Astrocyte of the spinal cord (primary cell): Measurements from ENCODE around the gene CRCP.

Source experiments
- DNase-seq: peaks from one replicate; pipeline ENCODE4 v3.0.0; 2011; ENCODE audit warnings: low read depth, low spot score
- H3K4me3 ChIP-seq: 2 replicates; pipeline ENCODE4 v1.5.1; 2011; ENCODE audit warnings: low read depth, mild to moderate bottlenecking, low read length, moderate library complexity
- CTCF ChIP-seq: IDR thresholded peaks from 2 replicates; pipeline ENCODE4 v1.5.1; 2012; ENCODE audit warnings: low read depth, mild to moderate bottlenecking, low read length, inconsistent platforms
- in situ Hi-C: cut with HindIII; loops from 2 replicates; pipeline ENCODE4 v1.10.0; 2017; ENCODE audit warnings: low sequenced_read_pairs

Gene CRCP

DNA sequence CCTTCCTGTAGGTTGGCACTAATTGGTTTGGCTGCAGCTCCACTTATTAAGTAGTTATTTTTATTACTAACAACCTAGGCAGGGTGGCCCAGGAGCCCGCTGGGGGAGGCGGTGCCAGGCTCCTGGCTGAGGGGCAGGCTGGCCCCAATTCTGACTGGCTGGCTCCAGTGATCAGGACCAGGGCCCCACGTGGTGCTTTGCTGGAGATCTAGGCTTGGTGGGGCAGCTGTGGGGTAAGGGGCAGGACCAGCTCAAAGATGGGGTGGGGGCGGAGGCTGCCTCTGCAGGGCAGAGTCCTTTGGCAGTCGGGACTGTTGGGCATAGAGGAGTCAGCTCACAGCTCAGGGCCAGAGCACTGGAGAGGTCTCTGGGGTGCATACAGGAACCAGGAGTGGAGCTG, 36.6 kb upstream of the CRCP start:
- TF ChIP-seq CTCF = no peak
- in situ Hi-C loops = no loop called here
- H3K4me3 ChIP-seq = no peak overlapping the region
- DNase-seq = no peak

- in situ Hi-C loops = no loop called here
- no peak for DNase-seq
- no peak overlapping the region for H3K4me3 ChIP-seq
- no peak for TF ChIP-seq CTCF
These were observed 32.6 kb upstream of the CRCP start for GRCh38 chr7:66082083-66082482.

- in situ Hi-C loops = no loop called here
These were observed 31.7 kb upstream of the CRCP start for GRCh38 chr7:66082886-66083415.

GRCh38 chr7:66083677-66084076, 31.0 kb upstream of the CRCP start:
- H3K4me3 ChIP-seq = no peak overlapping the region
- TF ChIP-seq CTCF = no peak
- in situ Hi-C loops = no loop called here
- no peak for DNase-seq

More at GRCh38 chr7:66082886-66083415, 31.7 kb upstream of the CRCP start:
- DNase-seq = no peak
- no peak overlapping the region for H3K4me3 ChIP-seq
- no peak for TF ChIP-seq CTCF

DNA sequence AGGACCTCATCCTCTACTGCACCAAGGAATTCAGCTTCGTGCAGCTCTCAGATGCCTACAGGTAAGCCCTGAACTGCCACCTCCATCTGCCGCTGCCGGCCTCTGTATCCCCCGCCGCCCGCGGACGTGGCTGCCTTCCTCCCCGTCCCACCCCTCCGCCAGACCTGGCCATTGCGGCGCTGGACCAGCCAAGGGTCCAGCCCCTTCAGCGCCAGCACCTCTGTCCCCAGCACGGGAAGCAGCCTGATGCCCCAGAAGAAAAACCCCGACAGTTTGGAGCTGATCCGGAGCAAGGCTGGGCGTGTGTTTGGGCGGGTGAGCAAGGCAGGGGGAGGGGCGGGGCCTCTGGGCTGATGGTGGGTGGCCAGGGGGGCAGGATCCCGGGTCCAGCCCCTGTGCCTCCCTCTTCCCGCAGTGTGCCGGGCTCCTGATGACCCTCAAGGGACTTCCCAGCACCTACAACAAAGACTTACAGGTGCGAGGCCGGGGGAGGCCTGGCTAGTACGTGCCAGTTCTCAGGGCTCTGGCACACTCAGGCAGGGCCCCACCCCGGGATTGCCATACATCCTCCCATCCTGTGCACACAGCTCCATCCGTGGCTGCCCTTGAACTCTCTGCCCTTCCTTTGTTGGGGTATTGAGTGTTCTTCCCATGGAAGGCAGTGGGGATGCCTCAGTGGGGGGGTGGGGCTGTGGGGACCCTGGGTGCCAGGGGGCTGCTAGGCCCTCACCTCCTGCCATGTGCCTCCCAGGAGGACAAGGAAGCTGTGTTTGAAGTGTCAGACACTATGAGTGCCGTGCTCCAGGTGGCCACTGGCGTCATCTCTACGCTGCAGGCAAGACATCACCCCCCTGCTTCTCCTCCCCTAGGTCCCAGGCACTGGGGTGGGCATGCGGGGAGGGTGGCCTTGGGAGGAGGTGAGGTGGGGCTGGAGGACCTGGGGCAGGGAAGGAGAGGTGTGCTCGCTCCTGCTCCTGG, 25.5 kb upstream of the CRCP start:
- no peak for TF ChIP-seq CTCF
- DNase-seq = no peak
- no peak overlapping the region for H3K4me3 ChIP-seq
- in situ Hi-C loops = no loop called here

DNA sequence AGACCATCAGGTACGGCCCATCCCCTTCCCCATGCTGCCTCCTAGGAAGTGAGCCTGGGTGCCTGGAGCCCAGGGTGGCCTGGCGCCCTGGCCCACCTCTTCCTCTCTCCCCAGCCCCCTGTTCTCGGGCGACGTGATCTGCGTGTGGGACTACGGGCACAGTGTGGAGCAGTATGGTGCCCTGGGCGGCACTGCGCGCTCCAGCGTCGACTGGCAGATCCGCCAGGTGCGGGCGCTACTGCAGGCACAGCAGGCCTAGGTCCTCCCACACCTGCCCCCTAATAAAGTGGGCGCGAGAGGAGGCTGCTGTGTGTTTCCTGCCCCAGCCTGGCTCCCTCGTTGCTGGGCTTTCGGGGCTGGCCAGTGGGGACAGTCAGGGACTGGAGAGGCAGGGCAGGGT, 22.0 kb upstream of the CRCP start:
- TF ChIP-seq CTCF = no peak
- in situ Hi-C loops = no loop called here

More for the DNA sequence above, 22.0 kb upstream of the CRCP start:
- no peak overlapping the region for H3K4me3 ChIP-seq
- no peak for DNase-seq
